22Rv1 (cell line): ENCODE results near the gene PRKCE.

Experiments
- H3K27ac ChIP-seq: fragments of 450-650 bp; 2 replicates; pipeline ENCODE4 v1.5.1; 2017
- ZFX ChIP-seq: fragments of 450-650 bp; IDR thresholded peaks from 2 replicates; pipeline ENCODE4 v1.6.1; 2017; ENCODE audit warnings: antibody characterized with exemption, borderline replicate concordance
- TF ChIP-seq, protein P1 (sequence below): fragments of 450-650 bp; IDR thresholded peaks from 2 replicates; pipeline ENCODE4 v1.5.1; 2017; ENCODE audit warnings: mild to moderate bottlenecking

The PRKCE gene

DNA sequence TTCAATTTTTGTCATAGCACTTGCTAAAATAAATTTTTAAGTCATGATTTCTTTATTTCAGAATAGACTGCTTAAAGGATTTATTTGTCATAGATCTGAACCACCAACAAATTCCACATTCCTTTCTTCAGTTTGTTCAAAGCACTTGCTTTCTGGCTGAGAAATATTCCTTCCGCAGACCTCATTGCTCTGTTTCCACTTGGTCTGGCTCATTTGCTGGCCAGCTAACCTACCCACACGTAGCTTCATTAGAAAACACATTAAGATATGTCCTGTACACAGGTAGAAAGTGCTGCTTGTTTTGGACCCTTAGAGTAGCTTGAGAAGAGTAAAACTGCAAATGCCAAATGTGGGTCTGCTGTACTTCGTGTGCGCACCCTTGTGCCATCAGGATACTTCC, 479.0 kb downstream of the PRKCE start:
- no peak overlapping the region for H3K27ac ChIP-seq
- TF ChIP-seq, protein P1, sequence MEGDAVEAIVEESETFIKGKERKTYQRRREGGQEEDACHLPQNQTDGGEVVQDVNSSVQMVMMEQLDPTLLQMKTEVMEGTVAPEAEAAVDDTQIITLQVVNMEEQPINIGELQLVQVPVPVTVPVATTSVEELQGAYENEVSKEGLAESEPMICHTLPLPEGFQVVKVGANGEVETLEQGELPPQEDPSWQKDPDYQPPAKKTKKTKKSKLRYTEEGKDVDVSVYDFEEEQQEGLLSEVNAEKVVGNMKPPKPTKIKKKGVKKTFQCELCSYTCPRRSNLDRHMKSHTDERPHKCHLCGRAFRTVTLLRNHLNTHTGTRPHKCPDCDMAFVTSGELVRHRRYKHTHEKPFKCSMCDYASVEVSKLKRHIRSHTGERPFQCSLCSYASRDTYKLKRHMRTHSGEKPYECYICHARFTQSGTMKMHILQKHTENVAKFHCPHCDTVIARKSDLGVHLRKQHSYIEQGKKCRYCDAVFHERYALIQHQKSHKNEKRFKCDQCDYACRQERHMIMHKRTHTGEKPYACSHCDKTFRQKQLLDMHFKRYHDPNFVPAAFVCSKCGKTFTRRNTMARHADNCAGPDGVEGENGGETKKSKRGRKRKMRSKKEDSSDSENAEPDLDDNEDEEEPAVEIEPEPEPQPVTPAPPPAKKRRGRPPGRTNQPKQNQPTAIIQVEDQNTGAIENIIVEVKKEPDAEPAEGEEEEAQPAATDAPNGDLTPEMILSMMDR = no peak
- TF ChIP-seq ZFX = no peak

DNA sequence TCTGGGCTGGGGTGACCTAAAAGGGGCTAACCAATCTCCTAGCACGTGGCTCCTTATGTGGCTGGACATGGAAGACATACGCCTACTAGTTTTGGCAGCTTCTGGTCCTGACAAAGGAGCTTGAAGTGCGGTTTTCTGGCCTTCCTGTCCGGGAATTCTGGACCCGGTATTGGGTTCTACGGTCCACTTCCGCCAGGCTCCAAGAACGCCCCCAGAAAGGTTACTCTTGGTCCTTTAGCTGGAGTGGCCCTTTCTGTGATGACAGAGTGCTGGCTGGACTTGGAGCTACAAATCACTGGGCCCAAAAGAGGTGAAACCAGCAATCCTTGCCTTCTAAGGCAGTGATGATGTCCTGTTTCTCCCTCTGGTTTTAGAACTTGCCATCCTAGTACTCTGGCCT, 481.5 kb downstream of the PRKCE start:
- H3K27ac ChIP-seq = no peak overlapping the region
- TF ChIP-seq, protein P1 = no peak
- TF ChIP-seq ZFX = no peak

DNA sequence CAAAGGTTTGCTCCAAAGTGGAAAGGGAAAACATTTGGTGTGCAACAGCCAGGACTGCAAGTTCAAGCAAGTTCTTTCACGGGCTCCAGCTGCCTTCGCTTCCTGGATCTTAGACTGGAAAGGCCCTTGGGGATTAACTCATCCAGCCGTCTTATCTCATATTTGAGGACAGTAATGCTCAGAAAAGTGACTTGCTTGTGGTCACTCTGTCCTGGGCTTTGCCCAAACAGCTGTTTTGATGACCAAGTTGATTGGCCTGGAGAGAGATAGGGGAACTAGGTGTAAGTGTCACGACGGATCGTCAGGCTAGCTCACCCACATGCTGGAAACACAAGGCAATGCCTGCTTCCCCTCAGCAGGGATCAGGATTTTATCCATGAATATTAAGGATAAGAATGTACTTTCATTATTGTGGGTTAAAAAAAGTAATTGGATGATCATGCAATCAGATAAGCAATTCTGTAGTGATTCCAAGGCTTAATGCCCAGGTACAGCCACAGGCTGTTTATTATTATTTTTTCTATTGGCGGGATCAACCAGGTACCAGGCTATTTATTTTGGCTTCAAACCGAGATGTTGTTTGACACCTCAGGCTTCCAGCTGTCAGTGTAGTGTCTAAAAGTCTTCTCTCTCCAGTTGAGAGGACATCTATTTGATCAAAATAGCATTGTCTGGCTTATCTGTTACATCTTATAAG, 483.2 kb downstream of the PRKCE start:
- no peak for TF ChIP-seq ZFX
- TF ChIP-seq, protein P1 = no peak
- no peak overlapping the region for H3K27ac ChIP-seq

DNA sequence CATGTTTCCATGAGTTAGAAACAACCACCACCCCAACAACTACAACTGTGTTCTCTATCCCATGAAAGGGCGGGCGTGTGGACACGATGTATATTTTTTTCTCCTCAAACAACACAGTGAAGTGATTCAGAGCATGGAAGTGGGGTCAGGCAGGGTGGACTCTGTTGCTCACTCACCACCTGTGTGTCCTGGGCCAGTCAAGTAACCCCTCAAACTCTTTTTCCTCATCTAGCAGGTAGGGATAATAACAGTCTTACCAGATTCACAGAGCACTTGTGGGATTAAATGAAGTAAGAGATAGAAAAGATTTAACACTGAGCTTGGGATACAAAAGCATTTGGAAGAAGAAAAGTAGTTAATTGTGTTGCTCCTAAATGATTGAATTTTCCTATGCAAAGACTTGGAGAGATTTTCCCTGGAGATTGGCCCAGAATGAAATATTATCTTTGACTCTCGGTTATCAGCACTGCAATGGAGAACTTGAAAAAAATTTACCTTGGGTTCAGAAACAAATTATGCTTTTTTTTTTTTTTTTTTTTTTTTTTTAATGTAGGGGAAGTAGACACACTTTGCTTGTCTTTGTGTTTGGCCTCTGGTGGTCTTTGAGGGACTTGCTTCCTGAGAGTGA, 483.9 kb downstream of the PRKCE start:
- H3K27ac ChIP-seq = no peak overlapping the region

DNA sequence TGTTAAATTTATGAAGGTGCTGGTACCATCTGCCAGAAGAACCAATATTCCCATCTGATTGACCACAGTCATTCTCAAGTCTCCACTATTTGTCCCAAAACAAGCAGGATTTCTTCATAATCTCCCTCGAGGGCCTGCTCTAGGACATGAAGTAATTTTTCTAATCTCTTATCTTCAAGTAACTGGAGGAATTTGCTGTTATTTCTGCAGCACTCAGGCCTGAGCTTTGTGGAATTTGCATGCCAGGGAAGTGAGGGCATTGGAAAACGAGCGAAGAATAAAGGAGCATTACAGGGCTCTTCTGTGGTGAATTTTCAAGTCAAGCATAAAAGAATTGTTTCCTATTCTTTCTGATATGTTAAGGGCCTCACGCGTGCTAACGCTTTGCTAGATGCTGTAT, 484.5 kb downstream of the PRKCE start:
- TF ChIP-seq ZFX = no peak
- TF ChIP-seq, protein P1 = no peak
- H3K27ac ChIP-seq = no peak overlapping the region

More for the DNA sequence above, 483.9 kb downstream of the PRKCE start:
- no peak for TF ChIP-seq ZFX
- TF ChIP-seq, protein P1 = no peak

DNA sequence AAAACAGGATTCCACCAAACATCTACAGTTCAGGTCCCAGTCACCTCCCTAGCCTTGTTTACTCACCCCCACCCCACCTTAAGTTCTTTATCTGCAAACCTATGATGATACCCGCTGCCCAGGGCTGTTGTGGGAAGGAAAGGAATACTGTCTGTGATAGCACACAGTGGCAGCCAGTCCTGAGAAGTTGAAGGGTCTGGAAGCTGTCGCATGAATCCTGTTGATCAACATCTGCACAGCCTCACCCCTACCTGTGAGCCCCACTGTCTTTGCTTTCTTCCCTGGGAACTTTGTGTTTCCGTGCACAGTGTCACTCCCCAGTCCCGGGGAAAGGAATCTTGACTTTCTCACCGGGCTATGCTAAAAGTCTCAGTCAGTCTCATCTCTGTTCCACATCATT, 485.0 kb downstream of the PRKCE start:
- TF ChIP-seq ZFX = no peak
- TF ChIP-seq, protein P1 = no peak
- no peak overlapping the region for H3K27ac ChIP-seq

DNA sequence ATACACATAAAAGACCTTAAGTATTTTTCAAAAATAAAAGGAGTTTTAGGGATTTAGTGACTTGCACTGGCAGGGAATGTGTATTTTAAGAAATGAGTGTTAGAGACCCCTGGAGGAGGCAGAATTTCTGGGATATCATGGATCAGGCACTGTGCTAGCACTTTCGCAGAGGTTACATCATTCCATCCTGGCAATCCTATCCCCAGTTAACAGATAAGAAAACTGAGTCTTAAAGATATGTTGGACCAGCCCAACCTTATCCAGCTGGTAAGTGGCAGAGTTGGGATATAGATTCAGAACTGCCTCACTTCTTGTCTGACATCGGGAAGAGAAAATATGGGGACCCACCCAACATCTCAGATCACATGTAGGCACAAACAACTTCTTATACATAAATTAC, 485.5 kb downstream of the PRKCE start:
- H3K27ac ChIP-seq = no peak overlapping the region
- no peak for TF ChIP-seq ZFX
- TF ChIP-seq, protein P1 = no peak
